Activated CD4-positive, alpha-beta T cell treated with anti-CD3 and anti-CD28 coated beads, Interleukin-2, amount 10 ng/mL, durations not matched to agents 7 days and 5 days (primary cell): ENCODE measurements around the gene HYDIN. TPM values are rescaled to one million over a fixed set of nuclear protein-coding genes. Genes with fewer than 3 reads are reported as not detected.
"Not testable (repeated sequence)": the region's sequence is repeated elsewhere in the genome, so short reads cannot be mapped to it uniquely, and the experiment has no call there.

Experiments
- CTCF ChIA-PET: fragments of 350-600 bp; sonication (Branson Sonifier 250); formaldehyde crosslinking; loops from one replicate; lab custom pipeline; 2021; ENCODE audit warnings: antibody characterized with exemption; lab: Charles Lee
- POLR2A ChIA-PET: fragments of 350-600 bp; sonication (Branson Sonifier 250); formaldehyde crosslinking; loops from one replicate; lab custom pipeline; 2021; ENCODE audit warnings: antibody characterized with exemption; lab: Charles Lee
- DNase-seq: peaks from one replicate; pipeline ENCODE4 v3.0.0-alpha.2; 2020
- H3K27ac Mint-ChIP-seq: one replicate; pipeline ENCODE4 v1.8.0; 2021; ENCODE audit warnings: mild to moderate bottlenecking, moderate library complexity, mixed read lengths
- H3K27me3 Mint-ChIP-seq: one replicate; pipeline ENCODE4 v1.8.0; 2021; ENCODE audit warnings: mixed read lengths
- H3K36me3 Mint-ChIP-seq: one replicate; pipeline ENCODE4 v1.8.0; 2021; ENCODE audit warnings: low read depth, mixed read lengths
- H3K4me1 Mint-ChIP-seq: one replicate; pipeline ENCODE4 v1.8.0; 2021; ENCODE audit warnings: mixed read lengths
- H3K4me3 Mint-ChIP-seq: one replicate; pipeline ENCODE4 v1.8.0; 2021; ENCODE audit warnings: mild to moderate bottlenecking, moderate library complexity, mixed read lengths
- H3K9me3 Mint-ChIP-seq: one replicate; pipeline ENCODE4 v1.8.0; 2021; ENCODE audit warnings: mixed read lengths
- total RNA-seq, 2 experiments: library from RNA; stranded (reverse); gene quantifications; one replicate each; pipeline ENCODE4 v1.2.3, GENCODE V29; 2021

Gene HYDIN
- total RNA-seq, 2 experiments from 2014 or later = not detected

GRCh38 chr16:71039368-71040111 lies 191.0 kb downstream of the HYDIN start:
- H3K27me3 Mint-ChIP-seq, POLR2A ChIA-PET, H3K4me3 Mint-ChIP-seq, CTCF ChIA-PET, DNase-seq, H3K27ac Mint-ChIP-seq, H3K36me3 Mint-ChIP-seq, H3K9me3 Mint-ChIP-seq, H3K4me1 Mint-ChIP-seq: not testable (repeated sequence)

GRCh38 chr16:71038421-71038820 lies 192.1 kb downstream of the HYDIN start:
- H3K27me3 Mint-ChIP-seq, H3K27ac Mint-ChIP-seq, DNase-seq, H3K36me3 Mint-ChIP-seq, POLR2A ChIA-PET, H3K4me3 Mint-ChIP-seq, H3K4me1 Mint-ChIP-seq, H3K9me3 Mint-ChIP-seq, CTCF ChIA-PET: not testable (repeated sequence)

GRCh38 chr16:71037987-71038386 lies 192.5 kb downstream of the HYDIN start:
- H3K27me3 Mint-ChIP-seq, DNase-seq, CTCF ChIA-PET, H3K9me3 Mint-ChIP-seq, H3K36me3 Mint-ChIP-seq, H3K4me3 Mint-ChIP-seq, H3K4me1 Mint-ChIP-seq, H3K27ac Mint-ChIP-seq, POLR2A ChIA-PET: not testable (repeated sequence)

- H3K9me3 Mint-ChIP-seq, H3K4me1 Mint-ChIP-seq, CTCF ChIA-PET, H3K27ac Mint-ChIP-seq, H3K36me3 Mint-ChIP-seq, H3K27me3 Mint-ChIP-seq, DNase-seq, H3K4me3 Mint-ChIP-seq, POLR2A ChIA-PET: not testable (repeated sequence)
These were observed 202.3 kb downstream of the HYDIN start for GRCh38 chr16:71028032-71028727.

- H3K9me3 Mint-ChIP-seq, H3K27ac Mint-ChIP-seq, POLR2A ChIA-PET, H3K4me1 Mint-ChIP-seq, H3K4me3 Mint-ChIP-seq, H3K36me3 Mint-ChIP-seq, CTCF ChIA-PET, H3K27me3 Mint-ChIP-seq, DNase-seq: not testable (repeated sequence)
These were observed 203.0 kb downstream of the HYDIN start for GRCh38 chr16:71027511-71027910.

GRCh38 chr16:71023851-71024439 lies 206.6 kb downstream of the HYDIN start:
- POLR2A ChIA-PET, H3K9me3 Mint-ChIP-seq, H3K36me3 Mint-ChIP-seq, H3K27ac Mint-ChIP-seq, H3K4me3 Mint-ChIP-seq, H3K27me3 Mint-ChIP-seq, DNase-seq, CTCF ChIA-PET, H3K4me1 Mint-ChIP-seq: not testable (repeated sequence)

- DNase-seq, H3K27me3 Mint-ChIP-seq, CTCF ChIA-PET, POLR2A ChIA-PET, H3K36me3 Mint-ChIP-seq, H3K27ac Mint-ChIP-seq, H3K9me3 Mint-ChIP-seq, H3K4me1 Mint-ChIP-seq, H3K4me3 Mint-ChIP-seq: not testable (repeated sequence)
These were observed 208.5 kb downstream of the HYDIN start for GRCh38 chr16:71021961-71022537.

GRCh38 chr16:71019067-71019682 lies 211.3 kb downstream of the HYDIN start:
- POLR2A ChIA-PET = not testable (repeated sequence)

GRCh38 chr16:71015419-71015818 lies 215.1 kb downstream of the HYDIN start:
- H3K4me3 Mint-ChIP-seq, POLR2A ChIA-PET, H3K36me3 Mint-ChIP-seq, CTCF ChIA-PET, H3K9me3 Mint-ChIP-seq, H3K4me1 Mint-ChIP-seq, H3K27ac Mint-ChIP-seq, H3K27me3 Mint-ChIP-seq, DNase-seq: not testable (repeated sequence)

More at GRCh38 chr16:71019067-71019682, 211.3 kb downstream of the HYDIN start:
- H3K27ac Mint-ChIP-seq, H3K4me1 Mint-ChIP-seq, H3K36me3 Mint-ChIP-seq, H3K27me3 Mint-ChIP-seq, DNase-seq, CTCF ChIA-PET, H3K9me3 Mint-ChIP-seq, H3K4me3 Mint-ChIP-seq: not testable (repeated sequence)

GRCh38 chr16:71009440-71010223 lies 220.9 kb downstream of the HYDIN start:
- H3K27me3 Mint-ChIP-seq = not testable (repeated sequence)

GRCh38 chr16:71006516-71006915 lies 224.0 kb downstream of the HYDIN start:
- POLR2A ChIA-PET, H3K4me1 Mint-ChIP-seq, DNase-seq, H3K9me3 Mint-ChIP-seq, H3K27ac Mint-ChIP-seq, CTCF ChIA-PET, H3K36me3 Mint-ChIP-seq, H3K27me3 Mint-ChIP-seq, H3K4me3 Mint-ChIP-seq: not testable (repeated sequence)

More at GRCh38 chr16:71009440-71010223, 220.9 kb downstream of the HYDIN start:
- H3K36me3 Mint-ChIP-seq, POLR2A ChIA-PET, H3K4me1 Mint-ChIP-seq, H3K4me3 Mint-ChIP-seq, DNase-seq, H3K27ac Mint-ChIP-seq, H3K9me3 Mint-ChIP-seq, CTCF ChIA-PET: not testable (repeated sequence)

GRCh38 chr16:70999735-71000134 lies 230.8 kb downstream of the HYDIN start:
- H3K27ac Mint-ChIP-seq, H3K9me3 Mint-ChIP-seq, POLR2A ChIA-PET, H3K4me1 Mint-ChIP-seq, H3K36me3 Mint-ChIP-seq, CTCF ChIA-PET, H3K27me3 Mint-ChIP-seq, H3K4me3 Mint-ChIP-seq: not testable (repeated sequence)
- DNase-seq = peak; percentile 7
